ENCODE results near the gene TPP2.

The TPP2 gene

GRCh38 chr13:102596147-102597028 is at the start of gene TPP2:
TSS of gene TPP2 (plus strand) at chr13:102596986. CDS start at chr13:102597039, 53 bp downstream.
- peak; percentile 63; the same call in 1 of the 2 replicates for TF ChIP-seq NFIC (IDR thresholded peaks at IDR 0.05)
- peak; percentile 83 for TF ChIP-seq TAF1 (IDR thresholded peaks at IDR 0.05; ENCODE audit: low read depth)
- TF ChIP-seq TEAD4 (IDR thresholded peaks at IDR 0.05) = no peak
- TF ChIP-seq ZBTB7A (IDR thresholded peaks at IDR 0.05; ENCODE audit: low read depth) = no peak
- TF ChIP-seq, protein P1, sequence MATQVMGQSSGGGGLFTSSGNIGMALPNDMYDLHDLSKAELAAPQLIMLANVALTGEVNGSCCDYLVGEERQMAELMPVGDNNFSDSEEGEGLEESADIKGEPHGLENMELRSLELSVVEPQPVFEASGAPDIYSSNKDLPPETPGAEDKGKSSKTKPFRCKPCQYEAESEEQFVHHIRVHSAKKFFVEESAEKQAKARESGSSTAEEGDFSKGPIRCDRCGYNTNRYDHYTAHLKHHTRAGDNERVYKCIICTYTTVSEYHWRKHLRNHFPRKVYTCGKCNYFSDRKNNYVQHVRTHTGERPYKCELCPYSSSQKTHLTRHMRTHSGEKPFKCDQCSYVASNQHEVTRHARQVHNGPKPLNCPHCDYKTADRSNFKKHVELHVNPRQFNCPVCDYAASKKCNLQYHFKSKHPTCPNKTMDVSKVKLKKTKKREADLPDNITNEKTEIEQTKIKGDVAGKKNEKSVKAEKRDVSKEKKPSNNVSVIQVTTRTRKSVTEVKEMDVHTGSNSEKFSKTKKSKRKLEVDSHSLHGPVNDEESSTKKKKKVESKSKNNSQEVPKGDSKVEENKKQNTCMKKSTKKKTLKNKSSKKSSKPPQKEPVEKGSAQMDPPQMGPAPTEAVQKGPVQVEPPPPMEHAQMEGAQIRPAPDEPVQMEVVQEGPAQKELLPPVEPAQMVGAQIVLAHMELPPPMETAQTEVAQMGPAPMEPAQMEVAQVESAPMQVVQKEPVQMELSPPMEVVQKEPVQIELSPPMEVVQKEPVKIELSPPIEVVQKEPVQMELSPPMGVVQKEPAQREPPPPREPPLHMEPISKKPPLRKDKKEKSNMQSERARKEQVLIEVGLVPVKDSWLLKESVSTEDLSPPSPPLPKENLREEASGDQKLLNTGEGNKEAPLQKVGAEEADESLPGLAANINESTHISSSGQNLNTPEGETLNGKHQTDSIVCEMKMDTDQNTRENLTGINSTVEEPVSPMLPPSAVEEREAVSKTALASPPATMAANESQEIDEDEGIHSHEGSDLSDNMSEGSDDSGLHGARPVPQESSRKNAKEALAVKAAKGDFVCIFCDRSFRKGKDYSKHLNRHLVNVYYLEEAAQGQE (IDR thresholded peaks at IDR 0.05; ENCODE audit: low read depth) = no peak
- peak; percentile 27; the same call in 1 of the 2 replicates for TF ChIP-seq TCF12 (IDR thresholded peaks at IDR 0.05; ENCODE audit: low read depth)
- TF ChIP-seq EGR1 (IDR thresholded peaks at IDR 0.05) = peak; percentile 65
- TF ChIP-seq, protein P2, sequence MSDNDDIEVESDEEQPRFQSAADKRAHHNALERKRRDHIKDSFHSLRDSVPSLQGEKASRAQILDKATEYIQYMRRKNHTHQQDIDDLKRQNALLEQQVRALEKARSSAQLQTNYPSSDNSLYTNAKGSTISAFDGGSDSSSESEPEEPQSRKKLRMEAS (IDR thresholded peaks at IDR 0.05) = peak; percentile 91
- no peak for TF ChIP-seq RAD21 (IDR thresholded peaks at IDR 0.05; ENCODE audit: low read depth)
- peak; percentile 73 for TF ChIP-seq YY1 (IDR thresholded peaks at IDR 0.05; ENCODE audit: low read depth)
- TF ChIP-seq CREB1 (IDR thresholded peaks at IDR 0.05; ENCODE audit: low read depth) = peak; percentile 85
- TF ChIP-seq, protein P3, sequence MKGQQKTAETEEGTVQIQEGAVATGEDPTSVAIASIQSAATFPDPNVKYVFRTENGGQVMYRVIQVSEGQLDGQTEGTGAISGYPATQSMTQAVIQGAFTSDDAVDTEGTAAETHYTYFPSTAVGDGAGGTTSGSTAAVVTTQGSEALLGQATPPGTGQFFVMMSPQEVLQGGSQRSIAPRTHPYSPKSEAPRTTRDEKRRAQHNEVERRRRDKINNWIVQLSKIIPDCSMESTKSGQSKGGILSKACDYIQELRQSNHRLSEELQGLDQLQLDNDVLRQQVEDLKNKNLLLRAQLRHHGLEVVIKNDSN (IDR thresholded peaks at IDR 0.05) = peak; percentile 83
- no peak for TF ChIP-seq CEBPB (IDR thresholded peaks at IDR 0.05)
- TF ChIP-seq EP300 (IDR thresholded peaks at IDR 0.05; ENCODE audit: borderline replicate concordance) = no peak
- no peak for TF ChIP-seq FOXM1 (IDR thresholded peaks at IDR 0.05; ENCODE audit: borderline replicate concordance, low read depth)

DNA sequence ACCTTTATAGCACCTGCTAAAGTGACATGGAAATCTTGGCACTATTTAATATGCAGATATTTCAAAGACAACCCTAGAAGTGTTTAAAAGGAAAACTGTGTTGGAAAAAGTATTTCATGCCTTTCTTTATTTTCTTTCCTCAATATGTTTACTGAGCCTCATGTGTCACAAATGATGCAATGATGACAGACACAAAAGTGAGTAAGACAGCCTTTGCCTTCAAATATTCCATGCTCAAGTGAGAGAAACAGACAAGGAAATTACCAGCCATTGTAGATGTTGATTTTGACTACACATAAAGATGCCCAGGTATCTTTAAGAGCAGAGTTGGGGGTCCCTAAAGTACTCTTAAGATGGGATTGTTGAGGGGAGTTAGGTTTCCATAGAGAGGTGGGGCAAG is 48.0 kb upstream of the TPP2 start:
- no peak for TF ChIP-seq EGR1 (IDR thresholded peaks at IDR 0.05)
- TF ChIP-seq FOXM1 (IDR thresholded peaks at IDR 0.05; ENCODE audit: borderline replicate concordance, low read depth) = no peak
- no peak for TF ChIP-seq YY1 (IDR thresholded peaks at IDR 0.05; ENCODE audit: low read depth)
- TF ChIP-seq, protein P1 (IDR thresholded peaks at IDR 0.05; ENCODE audit: low read depth) = no peak
- no peak for TF ChIP-seq ZBTB7A (IDR thresholded peaks at IDR 0.05; ENCODE audit: low read depth)
- no peak for TF ChIP-seq RAD21 (IDR thresholded peaks at IDR 0.05; ENCODE audit: low read depth)
- TF ChIP-seq TEAD4 (IDR thresholded peaks at IDR 0.05) = no peak
- no peak for TF ChIP-seq CEBPB (IDR thresholded peaks at IDR 0.05)

GRCh38 chr13:102550507-102550906 is 46.3 kb upstream of the TPP2 start:
- TF ChIP-seq, protein P3 (IDR thresholded peaks at IDR 0.05) = no peak
- TF ChIP-seq RAD21 (IDR thresholded peaks at IDR 0.05; ENCODE audit: low read depth) (no peak), FOXM1 (IDR thresholded peaks at IDR 0.05; ENCODE audit: borderline replicate concordance, low read depth) (no peak), EGR1 (IDR thresholded peaks at IDR 0.05) (no peak), TCF12 (IDR thresholded peaks at IDR 0.05; ENCODE audit: low read depth) (no peak), ZBTB7A (IDR thresholded peaks at IDR 0.05; ENCODE audit: low read depth) (no peak)
- TF ChIP-seq, protein P1 (IDR thresholded peaks at IDR 0.05; ENCODE audit: low read depth) = no peak

- TF ChIP-seq RAD21 (IDR thresholded peaks at IDR 0.05; ENCODE audit: low read depth) = peak; percentile 68
- no peak for TF ChIP-seq CEBPB (IDR thresholded peaks at IDR 0.05)
- TF ChIP-seq, protein P3 (IDR thresholded peaks at IDR 0.05) = no peak
- no peak for TF ChIP-seq YY1 (IDR thresholded peaks at IDR 0.05; ENCODE audit: low read depth)
Observed at GRCh38 chr13:102555914-102556553, 40.8 kb upstream of the TPP2 start.

Data from Ishikawa (cell line).